GM18907 (cell line): ENCODE data around the gene RNF5.
A peak's percentile ranks its signal among the peaks of the same experiment; 100 is the strongest.

Experiments
- ATAC-seq: cut with Tn5 transposase; IDR thresholded peaks from one replicate; pipeline ENCODE4 v1.9.1; 2021; ENCODE audit warnings: mild to moderate bottlenecking, moderate library complexity; ENCODE audit not compliant: unreplicated experiment

Gene RNF5

GRCh38 chr6:32151863-32152768 lies 26.1 kb upstream of the RNF5 start, which contains the start of gene PRRT1:
TSS of gene PRRT1 (minus strand) at chr6:32151939. CDS start at chr6:32151827, 112 bp downstream.
- ATAC-seq: no peak

- ATAC-seq: no peak
Observed at GRCh38 chr6:32152769-32153563, 25.2 kb upstream of the RNF5 start.

GRCh38 chr6:32153564-32154513 lies 24.4 kb upstream of the RNF5 start, which contains the start of gene PPT2:
TSS of gene PPT2 (plus strand) at chr6:32154141. CDS start at chr6:32154595, 454 bp downstream.
- ATAC-seq: peak; percentile 41

- ATAC-seq: peak; percentile 56
Observed at GRCh38 chr6:32154514-32155161, 23.6 kb upstream of the RNF5 start.

- no peak for ATAC-seq
Observed at GRCh38 chr6:32156891-32157290, 21.3 kb upstream of the RNF5 start.

GRCh38 chr6:32158052-32158451 lies 20.2 kb upstream of the RNF5 start:
- no peak for ATAC-seq

GRCh38 chr6:32163559-32164258 lies 14.5 kb upstream of the RNF5 start:
- no peak for ATAC-seq

GRCh38 chr6:32164295-32164694 lies 13.9 kb upstream of the RNF5 start, which contains the start of gene EGFL8:
TSS of gene EGFL8 (plus strand) at chr6:32164595. CDS start at chr6:32166166, 1,571 bp downstream.
- ATAC-seq: no peak

- no peak for ATAC-seq
Observed at GRCh38 chr6:32166411-32167061, 11.7 kb upstream of the RNF5 start.

GRCh38 chr6:32167154-32167760 lies 10.9 kb upstream of the RNF5 start:
- no peak for ATAC-seq

- no peak for ATAC-seq
Observed at GRCh38 chr6:32167761-32168262, 10.4 kb upstream of the RNF5 start.

- no peak for ATAC-seq
Observed at GRCh38 chr6:32168350-32168749, 9.9 kb upstream of the RNF5 start.

GRCh38 chr6:32168807-32169591 lies 9.2 kb upstream of the RNF5 start:
- no peak for ATAC-seq

GRCh38 chr6:32170294-32170693 lies 7.9 kb upstream of the RNF5 start:
- ATAC-seq: no peak

GRCh38 chr6:32171234-32171633 lies 7.0 kb upstream of the RNF5 start:
- ATAC-seq: no peak

- no peak for ATAC-seq
Observed at GRCh38 chr6:32173051-32173727, 5.0 kb upstream of the RNF5 start.

- ATAC-seq: no peak
Observed at GRCh38 chr6:32174416-32174815, 3.8 kb upstream of the RNF5 start.
